Osteoblast (primary cell): Measurements from ENCODE around the gene OST4. TPM values are rescaled to one million over a fixed set of nuclear protein-coding genes. Genes with fewer than 3 reads are reported as not detected.
A peak's percentile ranks its signal among the peaks of the same experiment; 100 is the strongest.

ENCODE experiments used
- DNase-seq: peaks from one replicate; pipeline ENCODE4 v3.0.0; 2011; ENCODE audit warnings: low spot score, mixed read lengths; ENCODE audit not compliant: insufficient read length; ENCODE audit errors: missing footprints
- H2AFZ ChIP-seq: 2 replicates; pipeline ENCODE4 v1.6.0; 2011; ENCODE audit warnings: mild to moderate bottlenecking, low read length
- H3K27ac ChIP-seq: 2 replicates; pipeline ENCODE4 v1.5.1; 2011; ENCODE audit warnings: mild to moderate bottlenecking, low read depth, low read length, moderate library complexity
- H3K27me3 ChIP-seq: 2 replicates; pipeline ENCODE4 v1.6.0; 2012; ENCODE audit warnings: mild to moderate bottlenecking, control low read depth, inconsistent platforms, low read length, moderate library complexity; ENCODE audit not compliant: insufficient read depth
- H3K36me3 ChIP-seq: 2 replicates; pipeline ENCODE4 v1.5.1; 2011; ENCODE audit warnings: mild to moderate bottlenecking, low read length, control low read depth, moderate library complexity; ENCODE audit not compliant: insufficient read depth
- H3K4me1 ChIP-seq: 2 replicates; pipeline ENCODE4 v1.5.1; 2011; ENCODE audit warnings: mild to moderate bottlenecking, low read length, control low read depth, moderate library complexity; ENCODE audit not compliant: insufficient read depth
- H3K4me2 ChIP-seq: 2 replicates; pipeline ENCODE4 v1.6.0; 2011; ENCODE audit warnings: mild to moderate bottlenecking, low read length; ENCODE audit not compliant: insufficient read depth
- H3K4me3 ChIP-seq: fragments of 200-600 bp; sonication (generic); 3 replicates; pipeline ENCODE4 v1.5.1; 2012; ENCODE audit warnings: mild to moderate bottlenecking, low read length, inconsistent platforms; ENCODE audit not compliant: insufficient read depth
- H3K79me2 ChIP-seq: 2 replicates; pipeline ENCODE4 v1.6.0; 2012; ENCODE audit warnings: mild to moderate bottlenecking, low read length, control low read depth, inconsistent platforms; ENCODE audit not compliant: insufficient read depth
- H3K9me3 ChIP-seq: 2 replicates; pipeline ENCODE4 v1.5.1; 2011; ENCODE audit warnings: low read depth, low read length, control low read depth
- H4K20me1 ChIP-seq: 2 replicates; pipeline ENCODE4 v1.6.0; 2012; ENCODE audit warnings: mild to moderate bottlenecking, low read length, control low read depth; ENCODE audit not compliant: insufficient read depth
- CTCF ChIP-seq: IDR thresholded peaks from 2 replicates; pipeline ENCODE4 v1.5.1; 2011; ENCODE audit warnings: mild to moderate bottlenecking, low read depth, low read length, moderate library complexity; ENCODE audit errors: extremely low read depth
- total RNA-seq: library from RNA; depleted of rRNA; stranded (reverse); fragments of >200 nt; gene quantifications from 2 replicates; pipeline ENCODE4 v1.2.3, GENCODE V29; 2012

Gene OST4
- total RNA-seq, 1 donor, result 202 TPM

- Histone ChIP-seq H3K36me3 (peaks cover 17% of the 10 kb centered on the region), H3K79me2 (peaks cover 20% of the 10 kb centered on the region), H3K4me2 (no peak overlapping the region), H3K4me3 (no peak overlapping the region), H3K27ac (no peak overlapping the region), H4K20me1 (peaks cover 25% of the 10 kb centered on the region), H2AFZ (no peak overlapping the region), H3K27me3 (no peaks in the 10 kb centered on the region), H3K9me3 (no peaks in the 10 kb centered on the region), H3K4me1 (peaks cover 4% of the 10 kb centered on the region)
- TF ChIP-seq CTCF, result no peak
- peak; percentile 75 for DNase-seq
Measured at GRCh38 chr2:27025861-27026851, 45.3 kb downstream of the OST4 start.

GRCh38 chr2:27025281-27025800 lies 46.1 kb downstream of the OST4 start:
- Histone ChIP-seq H4K20me1 (peaks cover 33% of the 10 kb centered on the region), H3K79me2 (peaks cover 17% of the 10 kb centered on the region), H3K4me2 (no peak overlapping the region), H2AFZ (no peak overlapping the region), H3K9me3 (no peaks in the 10 kb centered on the region), H3K4me3 (no peak overlapping the region), H3K4me1 (peaks cover 10% of the 10 kb centered on the region), H3K36me3 (peaks cover 17% of the 10 kb centered on the region), H3K27me3 (no peaks in the 10 kb centered on the region), H3K27ac (no peak overlapping the region)
- TF ChIP-seq CTCF, result no peak
- DNase-seq, result peak; percentile 72

GRCh38 chr2:27024812-27025211 lies 46.6 kb downstream of the OST4 start:
- DNase-seq, result peak; percentile 37
- H3K79me2 ChIP-seq, result peaks cover 14% of the 10 kb centered on the region
- H2AFZ ChIP-seq, result no peak overlapping the region
- no peak overlapping the region for H3K4me3 ChIP-seq
- peaks cover 38% of the 10 kb centered on the region for H4K20me1 ChIP-seq
- H3K4me2 ChIP-seq, result no peak overlapping the region
- no peaks in the 10 kb centered on the region for H3K9me3 ChIP-seq
- H3K27ac ChIP-seq, result no peak overlapping the region
- H3K36me3 ChIP-seq, result peaks cover 17% of the 10 kb centered on the region
- TF ChIP-seq CTCF, result no peak
- H3K4me1 ChIP-seq, result peaks cover 12% of the 10 kb centered on the region
- H3K27me3 ChIP-seq, result no peaks in the 10 kb centered on the region

GRCh38 chr2:27024188-27024587 lies 47.3 kb downstream of the OST4 start:
- Histone ChIP-seq H3K27me3 (no peaks in the 10 kb centered on the region), H3K4me3 (no peak overlapping the region), H2AFZ (no peak overlapping the region), H4K20me1 (peaks cover 40% of the 10 kb centered on the region), H3K79me2 (peaks cover 11% of the 10 kb centered on the region), H3K9me3 (no peaks in the 10 kb centered on the region), H3K36me3 (peaks cover 17% of the 10 kb centered on the region), H3K4me1 (peaks cover 12% of the 10 kb centered on the region), H3K27ac (no peak overlapping the region), H3K4me2 (no peak overlapping the region)
- TF ChIP-seq CTCF, result no peak
- peak; percentile 88 for DNase-seq
